HepG2 (cell line): Measurements from ENCODE around the gene RB1. TPM values are rescaled to one million over a fixed set of nuclear protein-coding genes. Genes with fewer than 3 reads are reported as not detected.

Experiments used
- ATAC-seq: fragments of 200-7000 bp; cut with Tn5 transposase; 3 replicates; pipeline ENCODE4 v1.9.1; 2020; ENCODE audit warnings: mild to moderate bottlenecking, moderate library complexity
- BruUV-seq: library from RNA; stranded (reverse); fragments of 400-500 nt; replicated peaks from 2 replicates; lab custom pipeline; 2021; lab: Mats Ljungman, UMichigan
- CTCF ChIA-PET: fragments of 300-600 bp; formaldehyde crosslinking; extraction: SDS; loops from one replicate; lab custom pipeline; 2021; ENCODE audit warnings: low total read pairs, inconsistent platforms, low intra/inter-chr PET ratio; lab: Yijun Ruan, JAX
- POLR2A ChIA-PET: fragments of 350-600 bp; sonication (Branson Sonifier 250); formaldehyde crosslinking; loops from one replicate; lab custom pipeline; 2020; ENCODE audit warnings: antibody characterized with exemption, inconsistent platforms; lab: Yijun Ruan, JAX
- DNase-seq: peaks from one replicate; pipeline ENCODE4 v3.0.0-alpha.2; 2015; ENCODE audit warnings: low spot score
- FAIRE-seq: peaks from 3 replicates; lab custom pipeline; 2011; peaks lifted over from hg19 to GRCh38; lab: Jason Lieb, UNC
- H2AFZ ChIP-seq: one replicate; pipeline ENCODE4 v1.6.1; 2011; ENCODE audit warnings: low read length, inconsistent platforms
- H3K27ac ChIP-seq: fragments of 300-600 bp; 3 replicates; pipeline ENCODE4 v1.8.0; 2011; ENCODE audit warnings: mixed run types, mild to moderate bottlenecking, mixed read lengths, low read length, inconsistent platforms; ENCODE audit not compliant: insufficient read depth; ENCODE audit errors: extremely low read length
- H3K27me3 ChIP-seq, 2 experiments: fragments of 200-600 bp in 1 of 2; 2 replicates in 1 of 2; 3 replicates in 1 of 2; pipeline versions ENCODE4 v1.6.0 to v1.8.0; 2011; ENCODE audit warnings: low read length in 2 of 2, mild to moderate bottlenecking in 2 of 2, moderate library complexity in 2 of 2, inconsistent platforms in 1 of 2; ENCODE audit not compliant: insufficient read depth in 2 of 2, control insufficient read depth in 1 of 2
- H3K36me3 ChIP-seq, 2 experiments: fragments of 200-600 bp in 1 of 2; replicated peaks in 1 of 2; 2 replicates in 1 of 2; 3 replicates in 1 of 2; pipeline versions ENCODE4 v1.5.1 to v1.8.0; 2011; ENCODE audit warnings: low read length in 2 of 2, inconsistent platforms in 1 of 2; ENCODE audit not compliant: insufficient read depth in 2 of 2, control insufficient read depth in 1 of 2
- H3K4me1 ChIP-seq: 2 replicates; pipeline ENCODE4 v1.5.1; 2012; ENCODE audit warnings: low read length, inconsistent platforms; ENCODE audit not compliant: insufficient read depth
- H3K4me2 ChIP-seq: 2 replicates; pipeline ENCODE4 v1.6.0; 2011; ENCODE audit warnings: low read depth, low read length, inconsistent platforms
- H3K4me3 ChIP-seq, 3 experiments: fragments of 200-600 bp in 1 of 3; sonication (generic), shearing (Covaris generic) in 1 of 3; replicated peaks in 1 of 3; 2 replicates each; pipeline ENCODE4 v1.5.1; 2011 to 2016; ENCODE audit warnings: low read length in 3 of 3, inconsistent platforms in 2 of 3, low read depth in 2 of 3, mild to moderate bottlenecking in 2 of 3, control low read depth in 1 of 3, mixed read lengths in 1 of 3; ENCODE audit not compliant: insufficient read depth in 1 of 3
- H3K79me2 ChIP-seq: one replicate; pipeline ENCODE4 v1.6.1; 2011; ENCODE audit warnings: low read length, inconsistent platforms; ENCODE audit not compliant: insufficient read depth
- H3K9ac ChIP-seq: 2 replicates; pipeline ENCODE4 v1.6.0; 2011; ENCODE audit warnings: mild to moderate bottlenecking, low read depth, low read length, inconsistent platforms; ENCODE audit not compliant: insufficient read depth
- H3K9me3 ChIP-seq: 2 replicates; pipeline ENCODE4 v1.5.1; 2012; ENCODE audit warnings: mild to moderate bottlenecking, low read length
- H4K20me1 ChIP-seq: 2 replicates; pipeline ENCODE4 v1.6.0; 2011; ENCODE audit warnings: inconsistent platforms, mild to moderate bottlenecking, low read length, moderate library complexity; ENCODE audit not compliant: insufficient read depth
- CTCF ChIP-seq: sonication (generic); formaldehyde crosslinking; IDR thresholded peaks from 2 replicates; pipeline ENCODE4 v1.5.0; 2020; ENCODE audit warnings: mild to moderate bottlenecking, missing genetic modification reagents, moderate library complexity
- HMG20B ChIP-seq: conservative IDR thresholded peaks from 2 replicates; pipeline ENCODE4 v1.6.1; 2016; ENCODE audit warnings: missing genetic modification reagents, missing compliant biosample characterization
- JARID2 ChIP-seq: sonication (generic); formaldehyde crosslinking; IDR thresholded peaks from 2 replicates; pipeline ENCODE4 v1.8.1; 2023; ENCODE audit warnings: missing genetic modification reagents, inconsistent platforms; ENCODE audit not compliant: insufficient replicate concordance
- MYNN ChIP-seq: sonication (generic); formaldehyde crosslinking; IDR thresholded peaks from 2 replicates; pipeline ENCODE4 v1.4.0; 2020; ENCODE audit warnings: mild to moderate bottlenecking, low read depth, missing genetic modification reagents
- NBN ChIP-seq: fragments of 450-650 bp; conservative IDR thresholded peaks from 2 replicates; pipeline ENCODE4 v1.6.1; 2017
- SMAD3 ChIP-seq: sonication (generic); formaldehyde crosslinking; IDR thresholded peaks from 2 replicates; pipeline ENCODE4 v1.4.0; 2020; ENCODE audit warnings: missing genetic modification reagents
- ZNF770 ChIP-seq: sonication (generic); formaldehyde crosslinking; IDR thresholded peaks from 2 replicates; pipeline ENCODE4 v1.5.0; 2020; ENCODE audit warnings: mild to moderate bottlenecking, missing genetic modification reagents
- WGBS: methylation state at CpG from one replicate; pipeline ENCODE4 v1.1.6; 2017; ENCODE audit warnings: low lambda C conversion rate; 5-methylcytosine and 5-hydroxymethylcytosine counted together
- in situ Hi-C: cut with HindIII; loops from 2 replicates; pipeline ENCODE4 v1.10.0; 2017; ENCODE audit warnings: low pct_unique_long_range_greater_than_20kb; ENCODE audit not compliant: extremely low pct_ligation_motif_present
- intact Hi-C: fragments of 100-400 bp; cut with micrococcal nuclease; formaldehyde crosslinking; loops from one replicate; pipeline ENCODE4 v1.10.0; 2022; ENCODE audit not compliant: unreplicated experiment
- polyA plus RNA-seq, 8 experiments: library from polyadenylated mRNA; depleted of rRNA in 3 of 8; stranded (reverse) in 7 of 8; unstranded in 1 of 8; fragments of >200 nt; fragmentation: Illumina TruSeq in 4 of 8; extraction: Trizol in 4 of 8; gene quantifications; 2 replicates each; pipeline versions ENCODE4 v1.2.1 to v1.2.3, GENCODE V29; 2011 to 2016; ENCODE audit warnings: low read depth in 4 of 8, missing spikeins in 1 of 8, mixed read lengths in 1 of 8; ENCODE audit not compliant: insufficient read depth in 1 of 8
- total RNA-seq, 5 experiments: library from RNA; depleted of rRNA; stranded (reverse); fragments of >200 nt; fragmentation: Illumina TruSeq; extraction: Trizol; gene quantifications; 2 replicates each; pipeline ENCODE4 v1.2.3, GENCODE V29; 2016; ENCODE audit warnings: low read depth in 1 of 5
- TF ChIP-seq, protein P1 (sequence below): sonication (generic); formaldehyde crosslinking; IDR thresholded peaks from 2 replicates; pipeline ENCODE4 v1.4.0; 2020; ENCODE audit warnings: mild to moderate bottlenecking, low read depth, missing genetic modification reagents

The RB1 gene
- total and polyA plus RNA-seq, 2 of the 13 experiments (the other 11 are each of a cell fraction or from before 2014, with no cell fraction given) = 15.6 to 23.7 TPM

DNA sequence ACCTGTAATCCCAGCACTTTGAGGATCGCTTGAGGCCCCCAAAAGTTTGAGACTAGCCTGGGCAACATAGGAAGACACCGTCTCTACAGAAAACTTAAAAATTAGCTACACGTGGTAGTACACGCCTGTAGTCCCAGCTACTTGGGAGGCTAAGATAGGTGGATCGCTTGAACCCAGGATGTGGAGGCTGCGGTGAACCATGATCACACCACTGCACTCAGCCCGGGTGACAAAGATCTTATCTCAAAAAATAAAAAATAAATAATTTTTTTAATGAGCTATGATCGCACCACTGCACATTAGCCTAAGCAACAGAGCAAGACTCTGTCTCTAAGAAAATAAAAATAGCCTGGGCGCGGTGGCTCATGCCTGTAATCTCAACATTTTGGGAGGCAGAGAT lies 222.7 kb downstream of the RB1 start (continued):
- no peak for TF ChIP-seq HMG20B
- TF ChIP-seq, protein P1, sequence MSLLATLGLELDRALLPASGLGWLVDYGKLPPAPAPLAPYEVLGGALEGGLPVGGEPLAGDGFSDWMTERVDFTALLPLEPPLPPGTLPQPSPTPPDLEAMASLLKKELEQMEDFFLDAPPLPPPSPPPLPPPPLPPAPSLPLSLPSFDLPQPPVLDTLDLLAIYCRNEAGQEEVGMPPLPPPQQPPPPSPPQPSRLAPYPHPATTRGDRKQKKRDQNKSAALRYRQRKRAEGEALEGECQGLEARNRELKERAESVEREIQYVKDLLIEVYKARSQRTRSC (CRISPR knock-in tag) = no peak
- no peak for TF ChIP-seq MYNN (CRISPR knock-in tag)
- TF ChIP-seq, all 625 proteins: peak for 0

GRCh38 chr13:48527955-48528354 lies 224.4 kb downstream of the RB1 start:
- no peak overlapping the region for H3K4me2 ChIP-seq
- DNase-seq (no peak), FAIRE-seq (no peak), ATAC-seq (no peak)
- WGBS = 39% methylated on average over 2 of the region's 2 CpGs
- ChIA-PET CTCF (no interaction called here), POLR2A (no interaction called here)
- TF ChIP-seq ZNF770 (CRISPR knock-in tag) = no peak
- TF ChIP-seq JARID2 (CRISPR knock-in tag) = no peak
- TF ChIP-seq CTCF (CRISPR knock-in tag) = no peak
- TF ChIP-seq NBN = no peak
- TF ChIP-seq SMAD3 (CRISPR knock-in tag) = no peak
- no peak overlapping the region for H3K27ac ChIP-seq
- H3K4me1 ChIP-seq = peaks cover 14% of the 10 kb centered on the region
- no peak overlapping the region for H3K9ac ChIP-seq
- H3K27me3 ChIP-seq = no peaks in the 10 kb centered on the region; a peak in 1 of 5 replicates
- in situ Hi-C loops (no loop called here), intact Hi-C loops (no loop called here)
- H3K4me3 ChIP-seq = no peak overlapping the region
- H3K79me2 ChIP-seq = no peaks in the 10 kb centered on the region
- H3K36me3 ChIP-seq = no peaks in the 10 kb centered on the region
- no TSS peak for BruUV-seq
- no peaks in the 10 kb centered on the region for H4K20me1 ChIP-seq
- H3K9me3 ChIP-seq = no peaks in the 10 kb centered on the region
- H2AFZ ChIP-seq = no peak overlapping the region
